Uterus (tissue), 2 donors: ENCODE results near the gene DMC1.

Source experiments
- CTCF ChIP-seq, 4 experiments: fragments of 200-600 bp in 2 of 4; fragments of 450-650 bp in 2 of 4; sonication (generic) in 2 of 4; IDR thresholded peaks; one replicate each; pipeline ENCODE4 v1.5.1; 2016 to 2019; ENCODE audit warnings: antibody characterized with exemption in 4 of 4, mild to moderate bottlenecking in 2 of 4, moderate library complexity in 1 of 4
- POLR2A ChIP-seq, 2 donors: fragments of 450-650 bp; IDR thresholded peaks; one replicate each; pipeline ENCODE4 v1.6.1; 2016; ENCODE audit warnings: antibody characterized with exemption in 2 of 2, mild to moderate bottlenecking in 1 of 2, moderate library complexity in 1 of 2

DNA sequence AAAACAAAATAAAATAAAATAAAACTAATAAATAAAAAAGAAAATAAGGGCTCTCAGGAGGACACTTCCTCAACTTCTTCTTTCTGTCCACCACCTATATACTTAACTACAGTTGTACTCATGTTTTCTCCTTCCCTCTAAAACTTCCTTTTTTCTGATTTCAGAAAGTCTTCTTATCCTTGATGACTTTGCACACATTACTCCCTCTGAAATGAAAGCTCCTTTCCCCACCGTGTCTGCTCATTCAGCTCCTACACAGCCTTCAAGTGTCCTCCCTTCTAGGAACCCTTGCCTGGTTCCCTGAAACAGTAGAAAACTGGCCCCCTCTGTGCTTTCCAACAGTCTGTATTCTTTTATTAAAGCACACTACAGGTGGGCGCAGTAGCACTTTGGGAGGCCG, 45.6 kb downstream of the DMC1 start:
- TF ChIP-seq CTCF (IDR thresholded peaks at IDR 0.05) (no peak), POLR2A (IDR thresholded peaks at IDR 0.05) (no peak)
